ENCODE measurements around the gene TRNP1.

The TRNP1 gene

DNA sequence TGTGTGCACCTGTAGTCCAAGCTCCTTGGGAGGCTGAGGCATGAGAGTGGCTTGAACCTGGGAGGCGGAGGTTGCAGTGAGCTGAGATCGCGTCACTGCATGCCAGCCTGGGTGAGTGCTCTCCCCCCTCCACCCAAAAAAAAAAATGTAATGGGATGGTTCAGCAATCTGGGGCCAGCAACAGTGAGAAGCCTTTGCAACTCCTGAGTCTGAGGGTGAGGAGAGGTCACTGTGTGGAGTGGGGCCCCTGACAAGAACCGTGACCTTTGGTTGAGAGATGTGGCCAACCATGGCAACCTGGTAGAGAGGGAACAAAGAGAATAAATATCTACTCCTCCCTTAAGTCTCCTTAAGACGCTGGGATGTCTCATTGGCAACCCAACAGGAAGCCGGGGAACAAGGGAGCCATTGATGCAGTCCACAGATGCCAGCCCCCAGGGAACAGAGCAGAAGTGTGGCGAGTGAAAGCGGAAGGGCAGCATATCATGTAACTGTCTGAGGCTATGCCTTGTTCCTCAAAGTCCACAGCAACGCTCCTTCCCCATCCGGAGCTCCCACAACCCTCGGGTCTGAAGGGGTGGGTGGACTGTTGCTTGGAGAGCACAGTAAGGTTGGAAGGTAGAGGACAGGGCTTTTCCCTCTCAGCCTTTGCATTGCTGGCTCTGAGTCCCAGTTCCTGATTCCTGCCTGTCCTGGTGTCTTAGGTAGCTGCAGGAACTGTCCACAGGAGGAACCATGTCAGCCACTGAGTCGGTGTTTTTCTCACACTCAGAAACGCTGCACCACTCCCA lies 8.3 kb downstream of the TRNP1 start:
- no peak for DNase-seq (ENCODE audit: low read depth)

GRCh38 chr1:27003745-27004470 lies 10.4 kb downstream of the TRNP1 start:
- no peak for DNase-seq (ENCODE audit: low read depth)

DNA sequence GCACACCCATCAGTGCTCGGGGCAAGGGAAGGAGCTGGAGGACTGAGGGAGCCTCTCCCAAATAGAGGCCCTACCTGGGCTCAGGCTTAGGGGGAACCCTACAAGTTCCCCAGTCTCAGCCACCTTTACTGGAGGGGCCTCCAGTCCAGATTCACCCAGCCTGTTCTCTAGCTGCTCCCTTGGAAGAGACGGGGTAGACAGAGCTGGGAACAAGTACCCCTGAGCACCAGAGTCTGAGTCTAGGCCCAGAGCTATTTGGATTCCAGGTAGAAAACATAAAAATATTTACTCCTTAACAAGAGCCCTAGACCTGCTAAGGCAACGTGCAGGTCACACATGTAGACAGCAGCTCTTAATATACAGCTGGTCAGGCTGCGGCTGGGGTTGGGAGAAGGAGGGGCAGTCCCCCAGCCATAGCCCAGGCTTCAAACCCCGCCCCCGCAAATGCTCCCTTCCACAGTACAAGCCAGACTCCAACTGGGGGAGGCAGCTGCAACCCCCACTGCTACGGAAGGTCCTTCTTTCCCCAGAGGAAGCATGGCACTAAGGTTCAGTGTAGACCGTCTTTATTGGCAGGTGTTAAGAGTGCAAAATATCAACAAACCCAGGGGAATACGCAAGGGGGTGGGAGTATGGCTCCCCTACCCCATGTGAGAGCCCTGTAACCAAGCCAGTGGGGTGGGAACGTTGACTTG lies 11.1 kb downstream of the TRNP1 start:
- no peak for DNase-seq (ENCODE audit: low read depth)

GRCh38 chr1:27005166-27005530 lies 11.7 kb downstream of the TRNP1 start:
- no peak for DNase-seq (ENCODE audit: low read depth)

DNA sequence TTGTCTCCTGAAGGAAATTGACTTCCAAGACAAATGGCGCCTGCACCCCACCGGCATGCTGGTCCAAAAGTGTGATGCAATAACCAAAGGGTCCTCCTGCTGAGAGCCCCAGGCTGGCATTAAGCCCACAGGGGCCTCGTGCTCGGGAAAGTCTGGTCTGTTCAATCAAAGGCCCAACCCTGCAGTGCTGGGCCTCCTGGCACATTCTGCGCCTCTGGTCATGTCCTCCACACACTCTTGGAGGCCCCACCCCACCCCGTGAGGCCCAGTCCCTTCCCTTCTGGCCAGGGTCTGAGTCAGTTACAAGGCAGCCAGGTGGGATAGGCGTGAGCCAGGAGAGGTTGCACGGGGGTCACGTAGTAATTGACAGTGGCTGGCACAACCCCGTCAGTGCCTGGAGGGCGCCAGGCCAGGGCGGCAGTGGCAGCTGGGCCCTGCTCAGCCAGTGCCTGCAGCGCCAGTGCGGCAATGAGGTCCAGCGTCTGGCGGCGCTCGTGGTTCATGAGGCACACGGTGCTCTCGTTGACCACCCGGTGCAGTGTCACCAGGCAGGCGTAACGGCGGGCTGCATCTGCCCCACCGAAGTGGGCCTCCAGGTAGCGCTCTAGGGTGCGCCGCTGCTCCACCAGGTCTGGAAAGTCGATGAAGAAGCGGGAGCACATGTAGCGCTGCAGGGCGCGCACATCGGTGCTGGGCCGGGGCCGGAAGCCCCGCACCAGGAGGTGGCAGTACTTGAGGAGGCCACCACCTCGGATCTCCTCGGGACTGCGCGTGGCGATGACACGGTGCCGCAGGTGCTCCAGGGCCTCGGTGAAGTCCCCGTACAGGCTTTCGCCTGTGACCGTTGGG lies 12.4 kb downstream of the TRNP1 start:
- no peak for DNase-seq (ENCODE audit: low read depth)

DNA sequence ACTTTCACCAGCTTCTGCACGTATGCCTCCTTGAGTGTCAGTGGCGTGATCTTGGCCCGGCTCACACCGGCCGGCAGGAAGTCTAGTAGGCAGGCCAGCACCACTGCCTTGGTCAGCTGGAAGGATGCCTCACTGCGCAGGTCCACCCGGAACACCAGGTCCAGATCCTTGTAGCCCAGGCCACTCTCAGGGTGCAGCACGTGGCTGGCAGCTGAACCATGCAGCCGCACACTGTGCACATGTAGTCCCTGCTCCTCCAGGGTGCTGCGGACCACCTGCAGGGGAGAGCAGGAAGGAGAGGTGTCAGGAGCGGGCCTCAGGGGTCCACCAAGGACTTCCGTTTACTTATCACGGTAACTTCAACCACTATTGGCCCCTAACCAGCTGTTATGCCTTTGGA lies 13.2 kb downstream of the TRNP1 start:
- no peak for DNase-seq (ENCODE audit: low read depth)

GRCh38 chr1:27007909-27008582 lies 14.6 kb downstream of the TRNP1 start:
- no peak for DNase-seq (ENCODE audit: low read depth)

DNA sequence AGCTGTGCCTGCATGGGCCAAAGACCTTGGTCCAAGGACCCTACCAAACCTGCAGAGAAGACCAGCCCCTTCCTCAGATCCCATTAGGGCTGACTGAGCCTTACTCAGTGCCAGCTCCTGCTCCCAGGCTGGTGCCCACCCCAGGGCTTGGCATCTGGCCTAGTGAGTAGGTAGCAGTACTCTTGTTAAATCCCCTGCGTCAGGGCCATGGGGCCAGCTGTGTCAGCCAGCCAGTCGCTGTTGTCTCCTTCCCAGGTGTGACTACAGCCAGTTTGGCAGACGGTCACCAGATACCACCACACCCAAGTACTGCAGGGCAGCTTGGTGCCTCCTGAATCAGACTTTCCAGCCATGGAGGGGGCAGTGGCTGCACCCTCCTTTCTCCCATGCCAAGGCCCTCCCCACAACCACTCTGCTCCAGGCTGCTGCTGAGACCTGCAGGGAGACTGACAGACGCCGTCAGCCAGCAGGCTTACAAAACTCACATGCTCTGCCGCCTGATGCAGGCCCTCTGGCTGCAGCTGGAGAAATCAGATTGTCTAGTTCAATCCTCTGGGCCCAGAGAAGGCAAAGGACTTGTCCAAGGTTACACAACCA lies 16.2 kb downstream of the TRNP1 start:
- DNase-seq (ENCODE audit: low read depth): no peak

GRCh38 chr1:27010226-27010994 lies 16.9 kb downstream of the TRNP1 start:
- DNase-seq (ENCODE audit: low read depth): no peak

DNA sequence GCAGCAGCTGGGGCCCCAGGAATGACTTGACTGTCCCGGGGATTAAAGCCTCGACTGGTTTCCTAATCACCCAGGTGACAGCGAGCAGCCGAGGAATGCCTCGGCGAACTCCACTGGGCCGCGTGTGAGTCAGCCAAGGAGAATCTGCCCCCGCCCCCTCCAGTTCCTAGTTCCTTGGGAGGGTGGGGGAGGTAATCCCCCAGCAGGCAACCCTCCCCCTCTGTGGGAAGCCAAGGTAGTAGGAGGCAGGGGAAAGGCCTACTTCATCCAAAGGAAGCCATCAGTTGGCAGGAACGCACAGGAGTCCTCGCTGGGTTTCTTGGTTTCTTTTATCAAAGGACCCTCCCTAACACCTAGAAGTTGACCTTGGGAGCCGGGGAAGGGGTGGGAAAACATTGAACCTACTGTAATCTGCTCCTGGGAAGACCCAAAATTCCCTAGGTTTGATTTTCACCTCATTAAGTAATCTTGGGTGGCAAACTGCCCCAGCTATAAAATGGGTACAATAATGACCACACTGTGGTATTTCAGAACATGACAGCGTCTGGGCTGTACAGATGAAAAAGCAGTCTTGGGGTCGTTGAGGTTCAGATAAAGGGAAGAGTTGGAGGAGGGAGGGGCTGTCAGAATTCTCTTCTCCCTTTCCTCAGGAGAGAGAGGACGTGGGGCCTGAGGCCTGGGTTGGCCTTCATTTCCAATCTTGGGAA lies 17.7 kb downstream of the TRNP1 start:
- no peak for DNase-seq (ENCODE audit: low read depth)

GRCh38 chr1:27011976-27012563 lies 18.6 kb downstream of the TRNP1 start:
- DNase-seq (ENCODE audit: low read depth): no peak

DNA sequence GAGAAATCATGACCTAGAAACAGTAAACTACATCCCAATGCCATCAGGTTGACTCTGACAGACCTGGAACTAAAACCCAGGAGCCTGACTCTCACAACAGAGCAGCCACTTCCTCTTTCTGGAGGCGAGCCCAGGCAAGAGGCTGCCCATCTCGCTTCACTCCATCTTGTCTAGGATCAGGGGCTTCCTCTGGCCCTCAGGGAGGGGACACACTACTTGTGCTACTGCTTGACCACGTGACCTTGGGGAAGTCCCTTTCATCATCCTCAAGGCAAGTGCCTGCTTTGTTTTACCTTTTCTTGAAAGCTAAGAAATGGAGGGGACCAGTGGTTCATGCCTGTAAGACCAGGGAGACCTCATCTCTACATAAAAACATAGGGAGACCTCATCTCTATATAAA lies 21.8 kb downstream of the TRNP1 start:
- no peak for DNase-seq (ENCODE audit: low read depth)

- no peak for DNase-seq (ENCODE audit: low read depth)
These were observed 22.9 kb downstream of the TRNP1 start for GRCh38 chr1:27016376-27016775.

DNA sequence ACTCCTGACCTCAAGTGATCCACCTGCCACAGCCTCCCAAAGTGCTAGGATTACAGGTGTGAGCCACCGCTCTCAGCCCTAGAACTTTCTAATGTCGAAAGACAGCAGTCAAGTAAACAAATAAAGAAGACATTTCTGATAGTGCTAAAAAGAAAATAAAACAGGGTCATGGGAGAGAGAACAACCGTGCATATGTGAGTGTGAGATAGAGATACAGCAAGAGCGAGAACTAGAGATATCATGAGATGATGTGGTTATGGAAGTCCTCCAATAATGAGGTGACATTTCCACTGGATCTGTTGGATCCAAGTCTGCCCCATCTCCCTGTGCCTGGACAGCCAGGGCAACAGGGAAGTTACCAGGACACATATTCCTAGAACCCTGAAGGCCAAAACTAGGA lies 23.7 kb downstream of the TRNP1 start:
- DNase-seq (ENCODE audit: low read depth): no peak

DNA sequence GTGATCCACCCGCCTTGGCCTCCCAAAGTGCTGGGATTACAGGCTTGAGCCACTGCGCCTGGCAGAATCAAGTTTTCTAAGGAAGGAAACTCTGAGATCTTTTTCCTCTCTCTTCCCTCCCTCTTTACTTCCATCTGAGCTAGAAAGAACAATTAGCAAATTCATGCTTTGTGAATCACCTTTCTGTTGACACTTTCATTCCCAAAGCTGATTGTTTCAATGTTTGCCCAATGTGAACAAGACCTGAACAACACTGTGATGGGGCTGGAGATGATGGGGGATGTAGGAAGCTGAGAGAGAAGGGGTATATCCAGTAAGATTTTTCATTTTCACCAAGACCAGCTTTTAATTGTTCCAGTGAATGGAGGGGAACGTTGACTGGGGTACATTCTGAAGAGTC lies 24.8 kb downstream of the TRNP1 start:
- DNase-seq (ENCODE audit: low read depth): no peak

GRCh38 chr1:27021354-27022031 lies 28.0 kb downstream of the TRNP1 start:
- no peak for DNase-seq (ENCODE audit: low read depth)

- DNase-seq (ENCODE audit: low read depth): no peak
These were observed 32.2 kb downstream of the TRNP1 start for GRCh38 chr1:27025718-27026117.

- no peak for DNase-seq (ENCODE audit: low read depth)
These were observed 33.4 kb downstream of the TRNP1 start for GRCh38 chr1:27026621-27027574.

All from stimulated activated CD8-positive, alpha-beta memory T cell treated with anti-CD3 and anti-CD28 coated beads, Interleukin-12 subunit alpha, Interleukin-12 subunit beta, amount 100 ng/mL, for 4 hours (primary cell).